Duodenal mucosa (tissue), 2 donors: ENCODE measurements around the gene DCC.

Experiments
- H3K27ac ChIP-seq: one replicate; pipeline ENCODE4 v1.7.0; 2013; ENCODE audit warnings: low read depth, low read length
- H3K27me3 ChIP-seq, 2 donors: one replicate each; pipeline ENCODE4 v1.7.0; 2013; ENCODE audit warnings: low read length in 2 of 2, control low read depth in 1 of 2; ENCODE audit not compliant: insufficient read depth in 2 of 2, control insufficient read depth in 1 of 2
- H3K36me3 ChIP-seq, 2 donors: one replicate each; pipeline ENCODE4 v1.7.0; 2013; ENCODE audit warnings: low read length in 2 of 2, control low read depth in 1 of 2; ENCODE audit not compliant: insufficient read depth in 2 of 2, control insufficient read depth in 1 of 2
- H3K4me1 ChIP-seq, 2 donors: one replicate each; pipeline ENCODE4 v1.7.0; 2013; ENCODE audit warnings: low read length in 2 of 2, control low read depth in 1 of 2; ENCODE audit not compliant: insufficient read depth in 2 of 2, control insufficient read depth in 1 of 2
- H3K4me3 ChIP-seq, 2 donors: one replicate each; pipeline ENCODE4 v1.7.0; 2013; ENCODE audit warnings: low read length in 2 of 2, low read depth in 1 of 2
- H3K9ac ChIP-seq, 2 donors: one replicate each; pipeline ENCODE4 v1.7.0; 2013; ENCODE audit warnings: low read length in 2 of 2, low read depth in 1 of 2
- H3K9me3 ChIP-seq, 2 donors: one replicate each; pipeline ENCODE4 v1.7.0; 2013; ENCODE audit warnings: low read length in 2 of 2, control low read depth in 1 of 2; ENCODE audit not compliant: control insufficient read depth in 1 of 2

DCC gene

DNA sequence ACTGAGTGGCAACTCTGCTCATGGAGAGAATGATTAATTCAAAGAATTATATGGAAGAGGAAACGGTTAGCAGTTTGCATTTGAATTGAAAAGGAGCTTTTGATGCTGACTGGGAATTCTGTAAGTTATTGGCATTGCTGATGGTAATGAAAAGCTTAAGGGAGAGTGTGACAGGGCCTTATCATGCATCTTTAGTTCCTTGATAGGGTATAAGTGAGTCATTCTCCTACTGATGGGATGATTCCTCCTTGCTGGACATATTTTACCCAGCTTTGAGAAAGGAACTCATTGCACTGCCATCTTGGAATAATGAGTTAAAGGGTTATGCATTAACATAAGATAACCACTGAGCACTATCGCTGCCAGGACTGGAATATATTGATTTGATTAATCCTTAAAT is 740.7 kb downstream of the DCC start:
- Histone ChIP-seq H3K4me1 (no peaks in the 10 kb centered on the region), H3K36me3 (no peaks in the 10 kb centered on the region), H3K27ac (no peak overlapping the region), H3K9ac (no peak overlapping the region), H3K4me3 (no peak overlapping the region), H3K9me3 (no peaks in the 10 kb centered on the region), H3K27me3 (no peaks in the 10 kb centered on the region)

GRCh38 chr18:53093636-53094035 is 753.6 kb downstream of the DCC start:
- Histone ChIP-seq H3K36me3 (no peaks in the 10 kb centered on the region), H3K4me3 (no peak overlapping the region), H3K27ac (no peak overlapping the region), H3K27me3 (no peaks in the 10 kb centered on the region), H3K9ac (no peak overlapping the region), H3K9me3 (peaks cover 0 to 7% of the 10 kb centered on the region in 2 donors), H3K4me1 (no peaks in the 10 kb centered on the region)

DNA sequence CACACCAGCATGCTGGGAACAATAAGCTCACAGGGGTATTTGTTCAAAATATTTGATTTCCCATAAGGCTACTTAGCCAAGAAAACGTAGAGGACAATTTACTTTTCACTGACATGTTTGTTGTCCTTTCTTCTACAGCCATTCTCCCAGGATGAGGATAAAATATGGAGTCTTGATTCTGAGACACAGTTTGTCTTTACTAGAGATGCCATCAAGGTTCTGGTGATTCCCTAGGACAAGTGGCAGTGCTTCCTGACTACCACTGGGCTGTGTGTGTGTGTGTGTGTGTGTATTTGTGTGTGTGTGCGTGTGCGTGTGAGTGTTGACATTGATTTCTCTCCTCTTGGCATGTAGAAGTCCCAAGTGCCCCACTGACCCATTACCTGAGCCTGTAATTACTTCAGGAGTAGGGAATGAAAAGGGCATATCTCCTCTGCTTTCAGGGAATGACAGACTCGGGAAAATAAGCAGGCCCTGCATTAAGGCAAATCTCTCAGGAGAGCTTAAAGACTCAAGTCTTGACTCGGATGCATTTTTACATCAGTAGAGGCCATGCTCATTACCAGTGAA is 761.6 kb downstream of the DCC start:
- H3K9me3 ChIP-seq = peaks cover 2 to 5% of the 10 kb centered on the region in 2 donors
- no peak overlapping the region for H3K27ac ChIP-seq
- no peak overlapping the region for H3K9ac ChIP-seq
- H3K27me3 ChIP-seq = no peaks in the 10 kb centered on the region
- no peak overlapping the region for H3K4me3 ChIP-seq
- no peaks in the 10 kb centered on the region for H3K36me3 ChIP-seq
- H3K4me1 ChIP-seq = no peaks in the 10 kb centered on the region

- Histone ChIP-seq H3K4me1 (no peaks in the 10 kb centered on the region), H3K27me3 (no peaks in the 10 kb centered on the region), H3K4me3 (no peak overlapping the region), H3K9ac (no peak overlapping the region), H3K27ac (no peak overlapping the region), H3K36me3 (no peaks in the 10 kb centered on the region), H3K9me3 (peaks cover 0 to 11% of the 10 kb centered on the region in 2 donors)
Measured at GRCh38 chr18:53114441-53114840, 774.4 kb downstream of the DCC start.

GRCh38 chr18:53115876-53116585 is 776.0 kb downstream of the DCC start:
- no peak overlapping the region for H3K27ac ChIP-seq
- H3K9ac ChIP-seq = no peak overlapping the region
- no peak overlapping the region for H3K4me3 ChIP-seq

DNA sequence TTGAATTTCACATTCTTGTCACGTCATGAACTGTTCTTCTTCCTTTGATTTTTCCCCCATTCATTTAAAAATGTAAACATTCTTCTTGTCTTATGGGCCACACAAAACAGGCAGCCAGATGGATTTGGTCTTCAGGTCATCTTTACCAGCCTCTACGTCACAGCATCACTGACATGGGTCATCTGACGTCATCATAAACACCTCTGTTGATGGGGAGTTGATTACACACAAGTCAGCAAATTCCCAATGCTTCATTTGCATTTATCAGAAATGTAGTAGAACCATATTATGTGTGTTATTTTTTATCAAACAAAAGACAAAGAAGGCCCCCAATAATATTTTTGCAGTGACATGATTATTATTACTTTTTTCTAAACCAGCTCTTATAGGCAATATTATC is 777.9 kb downstream of the DCC start:
- H3K4me3 ChIP-seq = no peak overlapping the region

More at GRCh38 chr18:53115876-53116585, 776.0 kb downstream of the DCC start:
- peaks cover 0 to 11% of the 10 kb centered on the region in 2 donors for H3K9me3 ChIP-seq
- no peaks in the 10 kb centered on the region for H3K4me1 ChIP-seq
- H3K36me3 ChIP-seq = no peaks in the 10 kb centered on the region
- H3K27me3 ChIP-seq = no peaks in the 10 kb centered on the region

GRCh38 chr18:53126210-53126609 is 786.2 kb downstream of the DCC start:
- H3K36me3 ChIP-seq = no peaks in the 10 kb centered on the region
- no peak overlapping the region for H3K4me3 ChIP-seq
- no peaks in the 10 kb centered on the region for H3K4me1 ChIP-seq
- no peak overlapping the region for H3K9ac ChIP-seq
- H3K27ac ChIP-seq = no peak overlapping the region
- no peaks in the 10 kb centered on the region for H3K27me3 ChIP-seq
- H3K9me3 ChIP-seq = no peaks in the 10 kb centered on the region

More for the DNA sequence above, 777.9 kb downstream of the DCC start:
- no peak overlapping the region for H3K27ac ChIP-seq
- H3K4me1 ChIP-seq = no peaks in the 10 kb centered on the region
- H3K27me3 ChIP-seq = no peaks in the 10 kb centered on the region
- H3K9me3 ChIP-seq = peaks cover 0 to 6% of the 10 kb centered on the region in 2 donors
- no peaks in the 10 kb centered on the region for H3K36me3 ChIP-seq
- no peak overlapping the region for H3K9ac ChIP-seq

DNA sequence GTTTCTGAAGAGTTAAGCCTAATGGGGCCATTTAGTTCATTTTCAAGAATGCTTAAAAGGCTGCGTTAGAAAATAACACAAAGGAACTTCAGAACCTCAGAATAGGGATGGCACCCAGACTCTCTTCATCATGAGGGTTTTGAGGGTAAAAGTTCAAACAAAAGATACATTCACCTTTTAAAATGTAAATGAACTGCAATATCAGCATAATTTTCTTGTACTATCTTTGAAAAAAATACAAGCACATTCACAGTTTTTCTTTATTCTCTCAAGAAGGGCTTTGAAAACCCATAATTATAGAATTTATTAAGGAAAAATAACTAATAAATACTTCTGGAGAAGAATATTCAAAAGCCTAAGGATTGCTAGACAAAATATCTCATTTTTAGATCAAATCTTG is 791.0 kb downstream of the DCC start:
- no peak overlapping the region for H3K4me3 ChIP-seq
- no peak overlapping the region for H3K9ac ChIP-seq
- H3K27ac ChIP-seq = no peak overlapping the region
- H3K4me1 ChIP-seq = no peaks in the 10 kb centered on the region
- H3K9me3 ChIP-seq = no peaks in the 10 kb centered on the region
- no peaks in the 10 kb centered on the region for H3K36me3 ChIP-seq
- H3K27me3 ChIP-seq = no peaks in the 10 kb centered on the region

GRCh38 chr18:53134711-53135110 is 794.7 kb downstream of the DCC start:
- H3K27ac ChIP-seq = no peak overlapping the region
- no peak overlapping the region for H3K9ac ChIP-seq
- H3K4me3 ChIP-seq = no peak overlapping the region
- H3K36me3 ChIP-seq = no peaks in the 10 kb centered on the region
- peaks cover 0 to 4% of the 10 kb centered on the region in 2 donors for H3K9me3 ChIP-seq
- H3K27me3 ChIP-seq = no peaks in the 10 kb centered on the region
- no peaks in the 10 kb centered on the region for H3K4me1 ChIP-seq

GRCh38 chr18:53135654-53136053 is 795.7 kb downstream of the DCC start:
- Histone ChIP-seq H3K4me3 (no peak overlapping the region), H3K9me3 (peaks cover 0 to 4% of the 10 kb centered on the region in 2 donors), H3K27me3 (no peaks in the 10 kb centered on the region), H3K4me1 (no peaks in the 10 kb centered on the region), H3K36me3 (no peaks in the 10 kb centered on the region), H3K9ac (no peak overlapping the region), H3K27ac (no peak overlapping the region)
